ENCODE data around the gene SURF2.

Gene SURF2

DNA sequence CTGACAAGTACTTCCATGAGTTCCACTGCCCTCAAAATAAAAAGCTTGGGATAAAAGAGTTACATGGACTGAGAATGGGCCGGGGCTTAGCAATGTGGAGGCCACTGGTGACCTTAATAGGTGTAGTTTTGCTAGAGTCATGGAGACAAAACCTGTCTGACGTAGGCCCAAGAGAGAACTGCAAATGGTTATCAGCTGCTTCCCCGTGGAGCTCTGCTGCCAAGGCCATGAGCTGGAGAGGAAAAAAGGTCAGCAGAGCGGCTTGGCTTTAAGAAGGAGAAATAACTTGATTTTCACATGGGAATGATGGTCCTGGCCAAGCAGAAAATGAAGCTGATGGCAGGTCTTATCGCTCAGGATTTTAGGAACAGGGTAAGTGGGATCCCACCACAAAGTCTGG, 16.7 kb upstream of the SURF2 start:
- H3K4me3 ChIP-seq (replicated peaks in 1 of 2; ENCODE audit: low read depth in 2 of 2, low read length in 2 of 2): no peak overlapping the region
- TF ChIP-seq CTCF (IDR thresholded peaks at IDR 0.05; ENCODE audit: low read depth, low read length): no peak
- no peak for DNase-seq (ENCODE audit: low read depth in 2 of 2)

- no peak for TF ChIP-seq CTCF (IDR thresholded peaks at IDR 0.05; ENCODE audit: low read depth, low read length)
- no peak overlapping the region for H3K4me3 ChIP-seq (replicated peaks in 1 of 2; ENCODE audit: low read depth in 2 of 2, low read length in 2 of 2)
- DNase-seq (ENCODE audit: low read depth in 2 of 2): no peak
Observed at GRCh38 chr9:133340256-133340655, 16.1 kb upstream of the SURF2 start.

DNA sequence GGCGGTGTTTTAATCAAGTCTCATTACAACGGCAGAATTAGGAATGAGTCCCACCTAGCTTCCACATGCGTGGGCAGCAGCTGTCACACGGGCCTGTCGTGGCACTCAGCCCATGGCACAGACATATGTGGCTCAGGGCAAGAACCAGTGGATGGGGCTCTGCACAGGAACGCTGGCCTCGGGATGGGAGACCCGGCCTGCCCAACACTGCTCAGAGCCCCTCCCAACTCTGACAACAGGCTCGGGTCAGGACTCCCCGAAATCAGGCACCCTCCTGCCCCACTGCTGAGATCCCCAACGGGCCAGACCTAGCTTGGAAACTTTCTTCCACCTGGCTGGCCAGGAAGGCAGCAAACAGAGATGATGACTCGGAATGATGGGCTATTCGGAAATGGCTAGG, 15.4 kb upstream of the SURF2 start:
- DNase-seq (ENCODE audit: low read depth in 2 of 2): no peak
- TF ChIP-seq CTCF (IDR thresholded peaks at IDR 0.05; ENCODE audit: low read depth, low read length): no peak
- H3K4me3 ChIP-seq (replicated peaks in 1 of 2; ENCODE audit: low read depth in 2 of 2, low read length in 2 of 2): no peak overlapping the region

DNA sequence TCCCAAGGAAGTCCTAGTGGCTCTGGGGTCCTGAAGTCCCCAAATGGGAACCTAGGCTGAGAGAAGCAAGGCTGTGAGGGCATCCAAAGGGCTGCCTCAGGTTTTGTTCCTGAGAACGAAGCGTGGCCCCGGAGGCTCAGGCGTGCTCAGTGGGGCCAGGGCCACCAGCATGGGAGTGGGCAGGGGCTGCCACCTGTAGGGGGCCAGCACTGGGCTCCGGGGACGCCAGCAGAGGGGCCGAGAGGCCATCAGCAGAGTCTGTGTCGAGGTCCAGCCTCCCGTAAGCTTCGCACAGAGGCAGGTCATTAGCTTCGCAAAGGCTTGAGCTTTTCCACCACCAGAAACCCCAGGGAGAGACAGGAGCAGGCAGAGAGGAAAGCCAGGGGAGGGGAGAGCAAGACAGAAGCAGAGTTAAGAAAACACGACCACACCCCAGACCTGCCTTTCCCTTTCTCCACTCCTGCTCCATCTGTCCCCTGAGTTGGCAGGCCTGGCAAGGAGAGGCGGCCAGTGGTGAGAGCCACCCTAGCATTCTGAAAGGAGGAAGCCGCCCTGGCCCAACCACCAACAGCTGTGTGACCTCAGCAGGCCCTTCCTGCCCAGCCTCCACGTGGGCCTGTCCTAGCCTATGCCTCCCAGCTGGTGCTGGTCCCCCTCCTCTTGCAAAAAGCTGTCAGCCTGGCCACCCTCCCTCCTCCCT, 14.8 kb upstream of the SURF2 start:
- DNase-seq (ENCODE audit: low read depth in 2 of 2): no peak
- H3K4me3 ChIP-seq (replicated peaks in 1 of 2; ENCODE audit: low read depth in 2 of 2, low read length in 2 of 2): no peak overlapping the region
- no peak for TF ChIP-seq CTCF (IDR thresholded peaks at IDR 0.05; ENCODE audit: low read depth, low read length)

- DNase-seq (ENCODE audit: low read depth in 2 of 2): no peak
- peak; percentile 38 for TF ChIP-seq CTCF (IDR thresholded peaks at IDR 0.05; ENCODE audit: low read depth, low read length)
- H3K4me3 ChIP-seq (replicated peaks in 1 of 2; ENCODE audit: low read depth in 2 of 2, low read length in 2 of 2): no peak overlapping the region
Observed at GRCh38 chr9:133342069-133342406, 14.3 kb upstream of the SURF2 start.

DNA sequence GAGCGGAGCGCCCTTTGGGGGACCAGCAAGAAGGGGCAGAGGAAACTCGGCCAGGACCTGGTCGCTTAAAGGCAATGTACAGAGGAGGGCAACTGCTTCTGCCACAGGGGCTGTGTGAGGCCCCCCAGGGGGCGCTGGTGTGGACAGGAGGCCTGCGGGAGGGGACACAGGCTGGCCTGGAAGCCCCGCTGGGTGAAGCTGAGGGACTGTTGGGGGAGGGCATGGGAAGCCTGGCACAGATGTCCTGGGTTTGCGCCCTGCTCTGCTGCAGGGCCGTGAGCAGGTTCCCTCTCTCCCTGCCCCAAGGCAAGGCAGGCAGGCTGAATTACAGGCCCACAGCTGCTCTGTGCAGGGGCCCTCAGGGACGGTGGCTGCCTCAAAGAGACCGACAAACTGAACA, 13.8 kb upstream of the SURF2 start:
- DNase-seq (ENCODE audit: low read depth in 2 of 2): no peak
- H3K4me3 ChIP-seq (replicated peaks in 1 of 2; ENCODE audit: low read depth in 2 of 2, low read length in 2 of 2): no peak overlapping the region
- peak; percentile 30 for TF ChIP-seq CTCF (IDR thresholded peaks at IDR 0.05; ENCODE audit: low read depth, low read length)

DNA sequence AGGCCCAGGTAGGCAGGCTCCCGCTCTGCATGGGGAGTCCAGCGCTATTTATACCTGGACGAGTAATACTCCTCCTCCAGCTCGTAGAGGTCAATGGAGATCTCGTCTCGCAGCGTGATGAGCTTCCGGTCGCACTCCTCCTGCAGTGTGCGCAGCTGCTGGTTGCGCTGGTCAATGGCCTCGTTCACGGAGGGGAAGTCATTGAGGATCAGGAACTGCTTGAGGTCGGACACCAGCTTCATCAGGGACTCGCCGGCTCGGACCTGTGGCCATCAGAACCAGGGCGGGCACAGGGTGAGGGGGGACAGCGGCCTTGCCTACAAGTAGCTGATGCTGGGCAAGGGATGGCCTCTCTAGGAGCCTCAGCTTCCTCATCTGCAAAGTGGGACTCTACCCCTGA, 12.3 kb upstream of the SURF2 start:
- H3K4me3 ChIP-seq (replicated peaks in 1 of 2; ENCODE audit: low read depth in 2 of 2, low read length in 2 of 2): no peak overlapping the region
- TF ChIP-seq CTCF (IDR thresholded peaks at IDR 0.05; ENCODE audit: low read depth, low read length): no peak
- no peak for DNase-seq (ENCODE audit: low read depth in 2 of 2)

All from cardiac fibroblast (primary cell).